Large intestine (tissue), 3 donors: ENCODE data around the gene DIP2B. TPM values are rescaled to one million over a fixed set of nuclear protein-coding genes. Genes with fewer than 3 reads are reported as not detected.
"Not testable (repeated sequence)": the region's sequence is repeated elsewhere in the genome, so short reads cannot be mapped to it uniquely, and the experiment has no call there.

Experiments
- DNase-seq, 2 donors: peaks; one replicate each; pipeline versions ENCODE4 v3.0.0 to v3.0.0-alpha.2; 2013
- H3K27ac ChIP-seq: one replicate; pipeline ENCODE4 v1.5.1; 2013; ENCODE audit warnings: low read length
- H3K27me3 ChIP-seq: 2 replicates; pipeline ENCODE4 v1.6.1; 2013; ENCODE audit warnings: low read length; ENCODE audit not compliant: control insufficient read depth, insufficient read depth
- H3K36me3 ChIP-seq: 2 replicates; pipeline ENCODE4 v1.6.1; 2013; ENCODE audit warnings: low read length; ENCODE audit not compliant: control insufficient read depth, insufficient read depth
- H3K4me1 ChIP-seq: one replicate; pipeline ENCODE4 v1.6.1; 2013; ENCODE audit warnings: low read length; ENCODE audit not compliant: control insufficient read depth, insufficient read depth
- H3K4me3 ChIP-seq: one replicate; pipeline ENCODE4 v1.5.1; 2013; ENCODE audit warnings: low read length
- H3K9me3 ChIP-seq: one replicate; pipeline ENCODE4 v1.6.1; 2013; ENCODE audit warnings: mild to moderate bottlenecking, low read depth, low read length, moderate library complexity; ENCODE audit not compliant: control insufficient read depth
- WGBS: methylation state at CpG from one replicate; pipeline ENCODE4 v1.1.5; 2013; ENCODE audit warnings: low lambda C conversion rate; ENCODE audit not compliant: insufficient coverage; 5-methylcytosine and 5-hydroxymethylcytosine counted together
- polyA plus RNA-seq: library from polyadenylated mRNA; unstranded; fragments of 120-200 nt; gene quantifications from one replicate; pipeline ENCODE4 v1.2.1, GENCODE V29; 2013

The DIP2B gene
- polyA plus RNA-seq, 1 donor, result 18.2 TPM

DNA sequence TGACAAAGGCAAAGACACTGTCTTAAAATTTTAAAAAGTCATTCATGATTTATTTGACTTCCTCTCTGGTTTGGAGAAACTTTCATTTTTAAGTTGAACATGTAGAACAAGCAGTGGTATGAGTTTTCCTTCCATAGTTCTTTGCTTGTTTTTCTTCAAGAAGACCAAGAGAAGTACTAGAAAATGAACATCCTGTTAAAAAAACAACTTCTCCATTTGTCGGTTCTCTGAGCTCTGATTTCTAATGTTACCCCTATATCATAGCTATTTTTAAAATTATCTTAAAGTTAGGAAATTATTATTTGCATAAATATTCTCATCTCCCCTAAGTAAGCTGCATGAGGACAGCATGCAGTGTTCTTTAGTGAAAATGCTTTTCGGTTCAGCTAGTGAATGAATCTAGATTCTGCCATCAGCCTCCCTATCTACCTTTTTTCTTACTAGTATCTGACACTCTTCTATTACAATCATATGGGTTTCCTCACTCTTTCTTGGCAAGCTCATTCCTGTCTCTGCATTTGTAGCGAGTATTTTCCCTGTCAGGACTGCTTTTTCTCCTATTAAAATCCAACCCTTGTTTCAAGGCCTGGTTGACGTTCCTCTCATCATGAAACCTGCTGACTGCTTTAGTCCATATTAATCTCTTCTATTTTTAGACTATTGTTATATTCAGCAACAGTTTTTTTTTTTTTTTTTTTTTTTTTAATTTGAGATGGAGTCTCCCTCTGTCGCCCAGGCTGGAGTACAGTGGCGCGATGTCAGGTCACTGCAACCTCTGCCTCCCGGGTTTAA is 15.8 kb downstream of the DIP2B start:
- no peaks in the 10 kb centered on the region for H3K4me1 ChIP-seq
- no peaks in the 10 kb centered on the region for H3K36me3 ChIP-seq
- no peak for DNase-seq
- no peaks in the 10 kb centered on the region for H3K27me3 ChIP-seq
- H3K27ac ChIP-seq, result no peak overlapping the region
- no peak overlapping the region for H3K4me3 ChIP-seq
- no peaks in the 10 kb centered on the region for H3K9me3 ChIP-seq
- 87% methylated on average over 4 of the region's 8 CpGs for whole genome bisulfite sequencing

- not testable (repeated sequence) for H3K27me3 ChIP-seq, H3K4me3 ChIP-seq, H3K27ac ChIP-seq, H3K9me3 ChIP-seq, DNase-seq, H3K36me3 ChIP-seq, H3K4me1 ChIP-seq
- no CpG with 5 or more reads among the region's 4 CpGs for WGBS
Observed at GRCh38 chr12:50521781-50522180, 17.0 kb downstream of the DIP2B start.

DNA sequence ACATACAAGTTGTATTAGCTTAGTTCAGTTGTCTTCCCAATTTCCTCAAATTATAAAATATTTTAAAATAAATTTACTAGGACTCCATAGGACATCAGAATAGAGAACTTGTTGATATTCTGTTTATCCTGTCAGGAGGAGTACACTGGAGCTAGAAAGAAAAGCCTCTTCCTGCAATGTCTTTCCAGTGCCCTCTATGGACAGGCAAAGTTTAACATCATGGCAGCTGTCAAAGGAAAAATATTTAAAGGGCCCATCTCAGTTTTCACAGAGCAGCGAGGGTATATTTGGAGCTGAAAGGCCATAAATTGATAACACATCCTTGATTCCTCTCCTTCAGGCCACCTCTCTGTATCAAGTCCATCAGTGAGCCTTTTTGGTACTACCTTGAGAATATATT is 19.0 kb downstream of the DIP2B start:
- Histone ChIP-seq H3K4me1 (peaks cover 3% of the 10 kb centered on the region), H3K27ac (no peak overlapping the region), H3K27me3 (no peaks in the 10 kb centered on the region), H3K4me3 (no peak overlapping the region), H3K36me3 (no peaks in the 10 kb centered on the region), H3K9me3 (no peaks in the 10 kb centered on the region)
- WGBS, result no CpG with 5 or more reads among the region's 1 CpG
- DNase-seq, result no peak

DNA sequence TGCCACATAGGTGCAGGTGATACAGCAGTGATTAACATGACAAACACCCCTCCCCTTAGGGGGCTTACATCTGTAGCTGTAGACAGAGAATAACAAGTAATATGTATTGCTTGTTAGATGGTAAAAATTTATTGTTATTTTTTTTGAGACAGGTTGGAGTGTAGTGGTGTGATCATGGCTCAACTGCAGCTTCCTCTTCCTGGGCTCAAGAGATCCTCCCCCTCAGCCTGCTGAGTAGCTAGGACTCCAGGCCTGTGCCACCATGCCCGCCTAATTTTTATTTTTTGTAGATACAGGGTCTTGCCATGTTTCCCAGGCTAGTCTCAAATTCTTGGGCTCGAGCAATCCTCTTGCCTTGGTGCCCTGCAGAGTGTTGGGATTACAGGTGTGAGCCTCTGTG is 19.8 kb downstream of the DIP2B start:
- WGBS, result no CpG with 5 or more reads among the region's 2 CpGs
- Histone ChIP-seq H3K36me3 (no peaks in the 10 kb centered on the region), H3K4me3 (no peak overlapping the region), H3K27me3 (no peaks in the 10 kb centered on the region), H3K27ac (no peak overlapping the region), H3K9me3 (no peaks in the 10 kb centered on the region), H3K4me1 (peaks cover 3% of the 10 kb centered on the region)
- DNase-seq, result no peak

GRCh38 chr12:50525422-50525821 is 20.6 kb downstream of the DIP2B start:
- Histone ChIP-seq H3K36me3 (no peaks in the 10 kb centered on the region), H3K4me3 (no peak overlapping the region), H3K27me3 (no peaks in the 10 kb centered on the region), H3K27ac (no peak overlapping the region), H3K9me3 (no peaks in the 10 kb centered on the region), H3K4me1 (peaks cover 3% of the 10 kb centered on the region)
- no peak for DNase-seq
- no CpG with 5 or more reads among the region's 2 CpGs for WGBS

GRCh38 chr12:50527359-50527726 is 22.6 kb downstream of the DIP2B start:
- WGBS, result 100% methylated on average over 2 of the region's 5 CpGs
- no peak overlapping the region for H3K27ac ChIP-seq

DNA sequence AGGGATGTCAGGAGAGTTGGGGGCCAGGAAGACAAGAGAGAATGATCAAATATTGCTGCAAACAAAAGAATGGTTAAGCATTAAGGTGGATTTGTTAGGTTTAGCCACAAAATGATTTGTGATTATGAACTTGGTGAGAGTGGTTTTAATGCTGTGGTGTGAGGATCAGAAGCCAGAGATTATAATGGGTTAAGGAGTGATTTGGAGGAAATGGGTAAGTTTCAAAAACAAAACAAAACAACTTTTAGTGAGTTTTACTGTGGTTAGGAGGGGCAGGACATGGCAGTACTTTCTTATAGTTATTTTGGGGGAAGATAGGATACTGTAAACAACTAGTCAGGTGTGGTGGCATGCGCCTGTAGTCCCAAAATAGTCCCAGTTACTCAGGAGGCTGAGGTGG is 24.0 kb downstream of the DIP2B start:
- H3K4me1 ChIP-seq, result peaks cover 20% of the 10 kb centered on the region
- no CpG with 5 or more reads among the region's 1 CpG for WGBS
- no peaks in the 10 kb centered on the region for H3K27me3 ChIP-seq
- no peak overlapping the region for H3K4me3 ChIP-seq
- H3K36me3 ChIP-seq, result no peaks in the 10 kb centered on the region
- no peaks in the 10 kb centered on the region for H3K9me3 ChIP-seq
- no peak overlapping the region for H3K27ac ChIP-seq
- no peak for DNase-seq

More at GRCh38 chr12:50527359-50527726, 22.6 kb downstream of the DIP2B start:
- Histone ChIP-seq H3K27me3 (no peaks in the 10 kb centered on the region), H3K36me3 (no peaks in the 10 kb centered on the region), H3K4me3 (no peak overlapping the region), H3K9me3 (no peaks in the 10 kb centered on the region), H3K4me1 (peaks cover 8% of the 10 kb centered on the region)
- DNase-seq, result no peak

GRCh38 chr12:50529345-50529744 is 24.6 kb downstream of the DIP2B start:
- WGBS, result no CpG with 5 or more reads among the region's 3 CpGs
- no peaks in the 10 kb centered on the region for H3K36me3 ChIP-seq
- H3K9me3 ChIP-seq, result no peaks in the 10 kb centered on the region
- H3K4me1 ChIP-seq, result peaks cover 20% of the 10 kb centered on the region
- no peaks in the 10 kb centered on the region for H3K27me3 ChIP-seq
- no peak for DNase-seq
- H3K4me3 ChIP-seq, result no peak overlapping the region
- no peak overlapping the region for H3K27ac ChIP-seq

DNA sequence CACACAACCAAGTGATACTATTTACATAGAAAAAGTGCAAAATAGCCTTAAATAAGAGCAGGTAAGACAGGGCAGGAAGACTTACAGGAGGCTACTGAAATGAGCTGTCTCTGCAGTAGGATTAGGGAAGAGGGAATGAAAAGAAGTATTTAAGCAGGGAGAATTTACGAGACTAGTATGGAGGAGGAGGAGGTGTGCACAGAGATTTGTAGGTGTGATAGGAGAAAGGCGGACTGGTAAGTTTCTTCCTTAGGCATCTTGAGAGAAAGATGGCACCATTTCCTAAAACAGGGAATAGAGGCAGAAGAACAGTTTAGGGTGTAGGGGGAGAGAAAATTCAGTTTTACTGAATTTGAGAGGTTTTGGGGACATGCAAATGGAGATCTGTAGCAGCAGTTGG is 25.7 kb downstream of the DIP2B start:
- Histone ChIP-seq H3K9me3 (no peaks in the 10 kb centered on the region), H3K4me3 (no peak overlapping the region), H3K36me3 (no peaks in the 10 kb centered on the region), H3K27me3 (no peaks in the 10 kb centered on the region), H3K27ac (no peak overlapping the region), H3K4me1 (peaks cover 20% of the 10 kb centered on the region)
- DNase-seq, result no peak
- 90% methylated on average over 2 of the region's 2 CpGs for WGBS

- Histone ChIP-seq H3K27me3 (no peaks in the 10 kb centered on the region), H3K4me3 (no peak overlapping the region), H3K9me3 (no peaks in the 10 kb centered on the region), H3K27ac (peak overlapping the region; percentile 95), H3K36me3 (no peaks in the 10 kb centered on the region), H3K4me1 (peaks cover 23% of the 10 kb centered on the region)
- no CpG with 5 or more reads among the region's 2 CpGs for WGBS
- DNase-seq, result no peak
Observed at GRCh38 chr12:50533203-50533584, 28.4 kb downstream of the DIP2B start.

DNA sequence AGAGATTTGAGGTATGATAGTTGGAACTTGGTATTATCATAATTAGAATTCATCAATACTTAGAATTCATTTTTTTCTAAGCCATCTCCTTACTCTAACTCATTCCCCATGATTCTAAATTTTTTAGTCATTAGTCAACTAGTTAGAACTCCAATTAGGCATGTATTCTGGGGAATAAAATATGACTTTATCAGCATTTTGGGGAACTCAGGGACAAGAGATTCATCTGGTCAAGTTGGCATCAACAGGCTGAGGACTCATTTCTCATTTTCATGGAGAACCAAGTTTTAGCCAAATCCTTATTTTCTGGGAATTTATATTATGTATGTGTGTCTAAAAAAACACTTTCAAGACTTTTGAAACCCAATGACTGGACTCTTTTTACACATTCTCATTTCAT is 29.2 kb downstream of the DIP2B start:
- no peak for DNase-seq
- no peaks in the 10 kb centered on the region for H3K9me3 ChIP-seq
- no peaks in the 10 kb centered on the region for H3K27me3 ChIP-seq
- no peaks in the 10 kb centered on the region for H3K36me3 ChIP-seq
- no peak overlapping the region for H3K27ac ChIP-seq
- peaks cover 23% of the 10 kb centered on the region for H3K4me1 ChIP-seq
- H3K4me3 ChIP-seq, result no peak overlapping the region
